HG02678 (cell line): ENCODE results near the gene CEP85.

Source experiments
- ATAC-seq: cut with Tn5 transposase; IDR thresholded peaks from one replicate; pipeline ENCODE4 v1.9.1; 2021; ENCODE audit warnings: mild to moderate bottlenecking, moderate library complexity; ENCODE audit not compliant: unreplicated experiment

CEP85 gene

GRCh38 chr1:26233903-26234643, at the start of gene CEP85:
CEP85 (plus strand) TSS chr1:26234200; CDS start chr1:26239784, 5,584 bp downstream.
- peak; percentile 95 for ATAC-seq

- ATAC-seq = no peak
These were observed 49.1 kb upstream of the CEP85 start for GRCh38 chr1:26184883-26185282.

- ATAC-seq = no peak
These were observed 46.1 kb upstream of the CEP85 start for GRCh38 chr1:26187882-26188281.

- ATAC-seq = no peak
These were observed 45.5 kb upstream of the CEP85 start for GRCh38 chr1:26188477-26188876.

- no peak for ATAC-seq
These were observed 44.7 kb upstream of the CEP85 start for GRCh38 chr1:26189331-26189730.

- no peak for ATAC-seq
These were observed 44.2 kb upstream of the CEP85 start for GRCh38 chr1:26189751-26190275.

GRCh38 chr1:26190373-26190987, 43.5 kb upstream of the CEP85 start, which contains the start of gene CATSPER4:
CATSPER4 (plus strand) TSS chr1:26190602; CDS start chr1:26190628, 26 bp downstream.
- ATAC-seq = no peak

- no peak for ATAC-seq
These were observed 42.3 kb upstream of the CEP85 start for GRCh38 chr1:26191739-26192138.

- ATAC-seq = no peak
These were observed 38.2 kb upstream of the CEP85 start for GRCh38 chr1:26195805-26196204.

GRCh38 chr1:26197301-26197700, 36.7 kb upstream of the CEP85 start:
- no peak for ATAC-seq

- no peak for ATAC-seq
These were observed 36.2 kb upstream of the CEP85 start for GRCh38 chr1:26197813-26198212.

- no peak for ATAC-seq
These were observed 33.6 kb upstream of the CEP85 start for GRCh38 chr1:26200413-26200812.

GRCh38 chr1:26203642-26204318, 30.2 kb upstream of the CEP85 start:
- ATAC-seq = no peak

GRCh38 chr1:26210147-26210870, 23.7 kb upstream of the CEP85 start:
- ATAC-seq = no peak

GRCh38 chr1:26212726-26213125, 21.3 kb upstream of the CEP85 start:
- no peak for ATAC-seq

GRCh38 chr1:26213335-26213905, 20.6 kb upstream of the CEP85 start:
- ATAC-seq = no peak

- ATAC-seq = no peak
These were observed 18.8 kb upstream of the CEP85 start for GRCh38 chr1:26215246-26215645.

GRCh38 chr1:26218906-26219494, 15.0 kb upstream of the CEP85 start:
- no peak for ATAC-seq

GRCh38 chr1:26220199-26220912, 13.6 kb upstream of the CEP85 start:
- no peak for ATAC-seq

- no peak for ATAC-seq
These were observed 12.9 kb upstream of the CEP85 start for GRCh38 chr1:26221094-26221493.
